OCI-LY7 (cell line): ENCODE data around the gene DDIAS.

Source experiments
- EZH2phosphoT487 ChIP-seq: fragments of 200-600 bp; sonication (generic); IDR thresholded peaks from 2 replicates; pipeline ENCODE4 v1.6.1; 2018; ENCODE audit warnings: low read depth, borderline replicate concordance, mild to moderate bottlenecking, mixed run types, antibody characterized with exemption, low read length, moderate library complexity, mixed read lengths
- TF ChIP-seq, protein P1 (sequence below): fragments of 200-600 bp; sonication (generic); conservative IDR thresholded peaks from 2 replicates; pipeline ENCODE4 v1.5.1; 2014; ENCODE audit warnings: mild to moderate bottlenecking, antibody characterized with exemption, low read length, moderate library complexity, mixed read lengths

- TF ChIP-seq, protein P1, sequence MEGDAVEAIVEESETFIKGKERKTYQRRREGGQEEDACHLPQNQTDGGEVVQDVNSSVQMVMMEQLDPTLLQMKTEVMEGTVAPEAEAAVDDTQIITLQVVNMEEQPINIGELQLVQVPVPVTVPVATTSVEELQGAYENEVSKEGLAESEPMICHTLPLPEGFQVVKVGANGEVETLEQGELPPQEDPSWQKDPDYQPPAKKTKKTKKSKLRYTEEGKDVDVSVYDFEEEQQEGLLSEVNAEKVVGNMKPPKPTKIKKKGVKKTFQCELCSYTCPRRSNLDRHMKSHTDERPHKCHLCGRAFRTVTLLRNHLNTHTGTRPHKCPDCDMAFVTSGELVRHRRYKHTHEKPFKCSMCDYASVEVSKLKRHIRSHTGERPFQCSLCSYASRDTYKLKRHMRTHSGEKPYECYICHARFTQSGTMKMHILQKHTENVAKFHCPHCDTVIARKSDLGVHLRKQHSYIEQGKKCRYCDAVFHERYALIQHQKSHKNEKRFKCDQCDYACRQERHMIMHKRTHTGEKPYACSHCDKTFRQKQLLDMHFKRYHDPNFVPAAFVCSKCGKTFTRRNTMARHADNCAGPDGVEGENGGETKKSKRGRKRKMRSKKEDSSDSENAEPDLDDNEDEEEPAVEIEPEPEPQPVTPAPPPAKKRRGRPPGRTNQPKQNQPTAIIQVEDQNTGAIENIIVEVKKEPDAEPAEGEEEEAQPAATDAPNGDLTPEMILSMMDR: no peak
- TF ChIP-seq EZH2phosphoT487: no peak
These were observed 5.4 kb upstream of the DDIAS start for GRCh38 chr11:82896183-82896582.
